RPMI8226 (cell line): Measurements from ENCODE around the gene STAMBPL1.
"Not testable (repeated sequence)": the region's sequence is repeated elsewhere in the genome, so short reads cannot be mapped to it uniquely, and the experiment has no call there.

ENCODE experiments used
- DNase-seq: peaks from one replicate; pipeline ENCODE4 v3.0.0-alpha.2; 2015

The STAMBPL1 gene

GRCh38 chr10:88858491-88858890, 21.6 kb upstream of the STAMBPL1 start:
- DNase-seq = no peak

- DNase-seq = no peak
Measured at GRCh38 chr10:88861036-88861435, 19.0 kb upstream of the STAMBPL1 start.

GRCh38 chr10:88865281-88865876, 14.7 kb upstream of the STAMBPL1 start:
- DNase-seq = no peak

GRCh38 chr10:88866454-88866853, 13.6 kb upstream of the STAMBPL1 start:
- DNase-seq = no peak

GRCh38 chr10:88870089-88870488, 10.0 kb upstream of the STAMBPL1 start:
- DNase-seq = no peak

GRCh38 chr10:88873757-88874156, 6.3 kb upstream of the STAMBPL1 start:
- no peak for DNase-seq

- no peak for DNase-seq
Measured at GRCh38 chr10:88874281-88874680, 5.8 kb upstream of the STAMBPL1 start.

GRCh38 chr10:88875081-88875480, 5.0 kb upstream of the STAMBPL1 start:
- no peak for DNase-seq

- no peak for DNase-seq
Measured at GRCh38 chr10:88877298-88877697, 2.7 kb upstream of the STAMBPL1 start.

- DNase-seq = peak; percentile 83
Measured at GRCh38 chr10:88880282-88881076, 434 bp downstream of the STAMBPL1 start.

GRCh38 chr10:88881320-88881719, 1.3 kb downstream of the STAMBPL1 start:
- no peak for DNase-seq

- no peak for DNase-seq
Measured at GRCh38 chr10:88881922-88882645, 2.0 kb downstream of the STAMBPL1 start.

- not testable (repeated sequence) for DNase-seq
Measured at GRCh38 chr10:88882646-88883447, 2.8 kb downstream of the STAMBPL1 start.

GRCh38 chr10:88883448-88883809, 3.4 kb downstream of the STAMBPL1 start:
- DNase-seq = no peak

GRCh38 chr10:88886557-88886956, 6.5 kb downstream of the STAMBPL1 start:
- no peak for DNase-seq

GRCh38 chr10:88888810-88889445, 8.9 kb downstream of the STAMBPL1 start:
- DNase-seq = no peak

GRCh38 chr10:88889559-88890337, 9.7 kb downstream of the STAMBPL1 start:
- DNase-seq = no peak

- no peak for DNase-seq
Measured at GRCh38 chr10:88890681-88891381, 10.8 kb downstream of the STAMBPL1 start.

- DNase-seq = no peak
Measured at GRCh38 chr10:88892222-88892967, 12.3 kb downstream of the STAMBPL1 start.

- DNase-seq = no peak
Measured at GRCh38 chr10:88893611-88894010, 13.6 kb downstream of the STAMBPL1 start.
